Liver (tissue), 9 donors: Measurements from ENCODE around the gene CDPF1. TPM values are rescaled to one million over a fixed set of nuclear protein-coding genes. Genes with fewer than 3 reads are reported as not detected.

Experiments
- DNase-seq: peaks from one replicate; pipeline ENCODE4 v3.0.0-alpha.2; 2017; ENCODE audit warnings: low spot score
- H3K27ac ChIP-seq, 2 donors: one replicate each; pipeline ENCODE4 v1.7.0; 2013; ENCODE audit warnings: inconsistent platforms in 2 of 2, low read length in 2 of 2, control low read depth in 1 of 2, low read depth in 1 of 2, mild to moderate bottlenecking in 1 of 2
- H3K27me3 ChIP-seq, 4 donors: one replicate each; pipeline versions ENCODE4 v1.6.1 to v1.7.0; 2013; ENCODE audit warnings: low read length in 3 of 4, inconsistent platforms in 1 of 4, mild to moderate bottlenecking in 1 of 4, moderate library complexity in 1 of 4; ENCODE audit not compliant: control insufficient read depth in 4 of 4, insufficient read depth in 4 of 4
- H3K36me3 ChIP-seq, 4 donors: one replicate each; pipeline versions ENCODE4 v1.6.1 to v1.7.0; 2013; ENCODE audit warnings: low read length in 3 of 4, mild to moderate bottlenecking in 3 of 4, low read depth in 1 of 4, moderate library complexity in 1 of 4; ENCODE audit not compliant: control insufficient read depth in 4 of 4, insufficient read depth in 3 of 4
- H3K4me1 ChIP-seq, 4 donors: one replicate each; pipeline versions ENCODE4 v1.6.1 to v1.7.0; 2013; ENCODE audit warnings: low read length in 3 of 4, mild to moderate bottlenecking in 3 of 4, moderate library complexity in 1 of 4; ENCODE audit not compliant: control insufficient read depth in 4 of 4, insufficient read depth in 4 of 4
- H3K4me3 ChIP-seq, 3 donors: one replicate each; pipeline versions ENCODE4 v1.6.1 to v1.7.0; 2013; ENCODE audit warnings: low read length in 3 of 3, control low read depth in 1 of 3, low read depth in 1 of 3, mild to moderate bottlenecking in 1 of 3
- H3K9ac ChIP-seq, 2 donors: one replicate each; pipeline ENCODE4 v1.7.0; 2013; ENCODE audit warnings: low read length in 2 of 2, mild to moderate bottlenecking in 2 of 2, moderate library complexity in 2 of 2, control low read depth in 1 of 2, low read depth in 1 of 2
- H3K9me3 ChIP-seq, 4 donors: one replicate each; pipeline versions ENCODE4 v1.6.1 to v1.7.0; 2013; ENCODE audit warnings: low read length in 3 of 4; ENCODE audit not compliant: control insufficient read depth in 4 of 4
- EGR1 ChIP-seq, 2 donors: IDR thresholded peaks; 2 replicates each; pipeline ENCODE4 v1.6.1; 2016 to 2018; ENCODE audit warnings: antibody characterized with exemption in 2 of 2, low read depth in 2 of 2
- FOXA1 ChIP-seq: IDR thresholded peaks from 2 replicates; pipeline ENCODE4 v1.6.1; 2016; ENCODE audit warnings: antibody characterized with exemption
- GABPA ChIP-seq, 2 donors: IDR thresholded peaks in 1 of 2; conservative IDR thresholded peaks in 1 of 2; 2 replicates each; pipeline ENCODE4 v1.6.1; 2016; ENCODE audit warnings: antibody characterized with exemption in 2 of 2, mild to moderate bottlenecking in 1 of 2, moderate library complexity in 1 of 2
- JUND ChIP-seq, 2 donors: IDR thresholded peaks; 2 replicates each; pipeline ENCODE4 v1.6.1; 2016; ENCODE audit warnings: antibody characterized with exemption in 2 of 2
- NR2F2 ChIP-seq: IDR thresholded peaks from 2 replicates; pipeline ENCODE4 v1.6.1; 2016; ENCODE audit warnings: antibody characterized with exemption
- SP1 ChIP-seq: IDR thresholded peaks from 2 replicates; pipeline ENCODE4 v1.6.1; 2018; ENCODE audit warnings: antibody characterized with exemption, mild to moderate bottlenecking
- TAF1 ChIP-seq: conservative IDR thresholded peaks from 2 replicates; pipeline ENCODE4 v1.6.1; 2016; ENCODE audit warnings: antibody characterized with exemption, mild to moderate bottlenecking
- YY1 ChIP-seq: IDR thresholded peaks from 2 replicates; pipeline ENCODE4 v1.6.1; 2016; ENCODE audit warnings: antibody characterized with exemption, mild to moderate bottlenecking
- WGBS: extraction: QIAGEN DNeasy Blood & Tissue Kit; methylation state at CpG from one replicate; pipeline ENCODE4 v1.1.7; 2013; 5-methylcytosine and 5-hydroxymethylcytosine counted together
- polyA plus RNA-seq, 2 donors: library from polyadenylated mRNA; stranded (reverse) in 1 of 2; unstranded in 1 of 2; fragments of 200-250 nt in 1 of 2; fragments of >200 nt in 1 of 2; fragmentation: Nextera tagmentation in 1 of 2; extraction: Ambion mirVana in 1 of 2; gene quantifications; one replicate each; pipeline versions ENCODE4 v1.2.1 to v1.2.3, GENCODE V29; 2013 to 2015
- total RNA-seq, 2 donors: library from RNA; depleted of rRNA; stranded (reverse); fragments of >200 nt; gene quantifications; one replicate each; pipeline ENCODE4 v1.2.3, GENCODE V29; 2014
- TF ChIP-seq, protein P1 (sequence below): IDR thresholded peaks from 2 replicates; pipeline ENCODE4 v1.6.1; 2016; ENCODE audit warnings: antibody characterized with exemption, mild to moderate bottlenecking
- TF ChIP-seq, protein P2 (sequence below): fragments of 150-350 bp; IDR thresholded peaks from 2 replicates; pipeline ENCODE4 v1.5.1; 2017; ENCODE audit warnings: improper control_type of control experiment, low read depth, low read length; ENCODE audit not compliant: missing input control
- TF ChIP-seq, protein P3 (sequence below): IDR thresholded peaks from 2 replicates; pipeline ENCODE4 v1.6.1; 2016; ENCODE audit warnings: antibody characterized with exemption
- TF ChIP-seq, protein P4 (sequence below): IDR thresholded peaks from 2 replicates; pipeline ENCODE4 v1.6.1; 2016; ENCODE audit warnings: antibody characterized with exemption
- donor health status: healthy.
- donor health status: healthy.
- donor health status: healthy.
- donor health status: healthy.
- donor health status: healthy.

The CDPF1 gene
- total and polyA plus RNA-seq, 4 donors: 3.9 to 6.6 (median 5.3) TPM

DNA sequence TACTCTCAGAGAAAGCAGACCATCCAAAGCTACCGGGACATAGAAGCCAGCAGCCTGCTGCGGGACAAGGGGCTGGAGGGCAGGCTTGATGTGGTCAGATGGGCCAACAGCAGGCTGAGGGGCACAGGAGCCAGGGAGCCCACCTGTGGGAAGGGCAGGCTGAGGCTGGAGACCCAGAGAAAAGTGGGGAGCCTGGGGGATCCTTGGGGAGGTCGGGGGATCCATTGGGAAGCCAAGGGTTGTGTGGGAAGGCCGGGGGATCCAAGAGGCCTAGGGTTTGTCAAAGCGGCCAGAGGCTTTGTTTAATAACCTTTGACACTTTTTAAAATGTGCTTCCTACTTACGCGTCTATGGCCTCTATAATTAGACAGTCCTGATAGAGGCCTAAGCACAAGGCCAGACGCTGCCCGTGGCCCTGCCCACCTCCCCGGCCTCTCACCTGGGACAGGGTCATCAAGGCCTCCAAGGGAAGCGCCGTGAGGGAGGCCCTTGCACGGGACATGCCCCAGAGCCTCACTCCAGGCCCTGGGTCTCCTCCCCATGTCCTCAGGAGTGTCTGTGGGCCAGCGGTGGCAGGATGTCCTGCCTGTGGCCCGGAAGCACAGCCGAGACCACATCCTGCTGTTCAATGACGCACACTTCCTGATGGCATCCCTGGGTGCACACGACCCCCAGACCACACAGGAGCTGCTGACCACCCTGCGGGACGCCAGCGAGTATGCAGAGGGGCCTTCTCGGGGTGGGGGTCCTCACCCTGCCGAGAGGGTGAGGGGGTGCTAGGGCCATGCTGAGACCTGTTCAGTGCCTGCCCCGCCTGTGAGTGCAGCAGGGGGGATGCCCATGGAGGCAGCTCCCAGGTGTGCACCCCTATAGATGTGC lies 38.0 kb upstream of the CDPF1 start:
- no peaks in the 10 kb centered on the region for H3K27me3 ChIP-seq
- H3K4me3 ChIP-seq: no peak overlapping the region
- H3K36me3 ChIP-seq: peaks cover 40 to 88% (median 73%) of the 10 kb centered on the region in 4 donors
- H3K27ac ChIP-seq: peak overlapping the region; percentile 13 to 39
- no peak for DNase-seq
- H3K9me3 ChIP-seq: no peaks in the 10 kb centered on the region
- H3K4me1 ChIP-seq: peaks cover 0 to 4% (median 2%) of the 10 kb centered on the region in 4 donors
- 79% methylated on average over 24 of the region's 24 CpGs for WGBS
- TF ChIP-seq NR2F2: peak; percentile 59
- TF ChIP-seq, protein P1, sequence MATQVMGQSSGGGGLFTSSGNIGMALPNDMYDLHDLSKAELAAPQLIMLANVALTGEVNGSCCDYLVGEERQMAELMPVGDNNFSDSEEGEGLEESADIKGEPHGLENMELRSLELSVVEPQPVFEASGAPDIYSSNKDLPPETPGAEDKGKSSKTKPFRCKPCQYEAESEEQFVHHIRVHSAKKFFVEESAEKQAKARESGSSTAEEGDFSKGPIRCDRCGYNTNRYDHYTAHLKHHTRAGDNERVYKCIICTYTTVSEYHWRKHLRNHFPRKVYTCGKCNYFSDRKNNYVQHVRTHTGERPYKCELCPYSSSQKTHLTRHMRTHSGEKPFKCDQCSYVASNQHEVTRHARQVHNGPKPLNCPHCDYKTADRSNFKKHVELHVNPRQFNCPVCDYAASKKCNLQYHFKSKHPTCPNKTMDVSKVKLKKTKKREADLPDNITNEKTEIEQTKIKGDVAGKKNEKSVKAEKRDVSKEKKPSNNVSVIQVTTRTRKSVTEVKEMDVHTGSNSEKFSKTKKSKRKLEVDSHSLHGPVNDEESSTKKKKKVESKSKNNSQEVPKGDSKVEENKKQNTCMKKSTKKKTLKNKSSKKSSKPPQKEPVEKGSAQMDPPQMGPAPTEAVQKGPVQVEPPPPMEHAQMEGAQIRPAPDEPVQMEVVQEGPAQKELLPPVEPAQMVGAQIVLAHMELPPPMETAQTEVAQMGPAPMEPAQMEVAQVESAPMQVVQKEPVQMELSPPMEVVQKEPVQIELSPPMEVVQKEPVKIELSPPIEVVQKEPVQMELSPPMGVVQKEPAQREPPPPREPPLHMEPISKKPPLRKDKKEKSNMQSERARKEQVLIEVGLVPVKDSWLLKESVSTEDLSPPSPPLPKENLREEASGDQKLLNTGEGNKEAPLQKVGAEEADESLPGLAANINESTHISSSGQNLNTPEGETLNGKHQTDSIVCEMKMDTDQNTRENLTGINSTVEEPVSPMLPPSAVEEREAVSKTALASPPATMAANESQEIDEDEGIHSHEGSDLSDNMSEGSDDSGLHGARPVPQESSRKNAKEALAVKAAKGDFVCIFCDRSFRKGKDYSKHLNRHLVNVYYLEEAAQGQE: no peak
- peak in 1 of 2 donors; percentile 43 for TF ChIP-seq GABPA (IDR thresholded peaks at IDR 0.05 in 1 of 2, conservative IDR thresholded peaks at IDR 0.05 in 1 of 2)
- no peak for TF ChIP-seq FOXA1
- peak; percentile 41 for TF ChIP-seq SP1
- TF ChIP-seq, protein P2, sequence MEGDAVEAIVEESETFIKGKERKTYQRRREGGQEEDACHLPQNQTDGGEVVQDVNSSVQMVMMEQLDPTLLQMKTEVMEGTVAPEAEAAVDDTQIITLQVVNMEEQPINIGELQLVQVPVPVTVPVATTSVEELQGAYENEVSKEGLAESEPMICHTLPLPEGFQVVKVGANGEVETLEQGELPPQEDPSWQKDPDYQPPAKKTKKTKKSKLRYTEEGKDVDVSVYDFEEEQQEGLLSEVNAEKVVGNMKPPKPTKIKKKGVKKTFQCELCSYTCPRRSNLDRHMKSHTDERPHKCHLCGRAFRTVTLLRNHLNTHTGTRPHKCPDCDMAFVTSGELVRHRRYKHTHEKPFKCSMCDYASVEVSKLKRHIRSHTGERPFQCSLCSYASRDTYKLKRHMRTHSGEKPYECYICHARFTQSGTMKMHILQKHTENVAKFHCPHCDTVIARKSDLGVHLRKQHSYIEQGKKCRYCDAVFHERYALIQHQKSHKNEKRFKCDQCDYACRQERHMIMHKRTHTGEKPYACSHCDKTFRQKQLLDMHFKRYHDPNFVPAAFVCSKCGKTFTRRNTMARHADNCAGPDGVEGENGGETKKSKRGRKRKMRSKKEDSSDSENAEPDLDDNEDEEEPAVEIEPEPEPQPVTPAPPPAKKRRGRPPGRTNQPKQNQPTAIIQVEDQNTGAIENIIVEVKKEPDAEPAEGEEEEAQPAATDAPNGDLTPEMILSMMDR: no peak
- no peak overlapping the region for H3K9ac ChIP-seq

DNA sequence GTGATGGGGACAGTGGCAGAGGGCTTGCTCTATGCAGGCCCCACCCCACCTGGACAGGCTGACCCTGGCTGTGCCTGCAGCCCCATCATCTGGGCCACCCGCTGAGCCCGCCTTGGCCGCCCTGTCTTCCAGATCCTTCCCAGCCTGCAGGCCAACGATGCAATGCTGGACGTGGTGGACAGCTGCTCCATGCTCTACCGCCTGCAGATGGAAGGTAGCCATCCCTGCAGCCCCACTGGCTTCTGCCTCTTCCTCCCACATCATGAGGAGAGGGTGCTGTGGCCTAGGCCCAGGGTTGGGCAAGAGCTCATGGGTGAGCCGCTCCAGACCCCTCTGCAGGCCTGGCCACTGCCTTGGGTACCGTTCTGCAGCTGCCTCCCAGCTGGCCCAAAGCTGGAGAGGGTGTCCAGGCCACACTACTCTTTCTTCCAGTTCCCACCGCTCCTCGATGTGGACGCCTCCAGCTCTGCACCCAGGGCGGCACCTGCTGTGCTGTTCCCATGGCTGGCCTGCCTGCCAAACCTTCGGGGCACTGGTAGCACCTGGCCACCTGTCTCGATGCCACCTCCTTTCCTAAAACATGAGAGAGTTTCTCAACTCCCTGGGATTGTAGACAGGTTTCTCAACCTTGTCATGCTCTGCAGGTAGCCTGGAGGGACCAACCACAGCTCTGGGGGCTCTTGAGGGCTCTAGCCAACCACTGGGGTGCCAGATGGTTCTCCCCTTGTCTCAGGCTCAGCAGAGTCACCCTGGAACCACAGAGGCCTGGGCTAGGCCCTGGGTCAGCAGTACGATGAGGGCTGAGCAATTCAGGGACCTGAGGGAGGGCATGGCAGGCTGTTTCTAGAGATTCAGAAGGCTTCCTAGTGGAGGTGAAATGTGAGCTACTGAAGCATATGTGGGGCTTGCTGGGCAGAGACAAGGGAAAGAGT lies 37.1 kb upstream of the CDPF1 start:
- 95% methylated on average over 15 of the region's 15 CpGs for WGBS
- no peak for TF ChIP-seq TAF1
- H3K9me3 ChIP-seq: no peaks in the 10 kb centered on the region
- H3K27me3 ChIP-seq: no peaks in the 10 kb centered on the region
- peaks cover 0 to 4% (median 2%) of the 10 kb centered on the region in 4 donors for H3K4me1 ChIP-seq
- H3K27ac ChIP-seq: peak overlapping the region; percentile 13 to 39
- peaks cover 39 to 88% (median 71%) of the 10 kb centered on the region in 4 donors for H3K36me3 ChIP-seq
- DNase-seq: no peak
- no peak overlapping the region for H3K9ac ChIP-seq
- no peak overlapping the region for H3K4me3 ChIP-seq

DNA sequence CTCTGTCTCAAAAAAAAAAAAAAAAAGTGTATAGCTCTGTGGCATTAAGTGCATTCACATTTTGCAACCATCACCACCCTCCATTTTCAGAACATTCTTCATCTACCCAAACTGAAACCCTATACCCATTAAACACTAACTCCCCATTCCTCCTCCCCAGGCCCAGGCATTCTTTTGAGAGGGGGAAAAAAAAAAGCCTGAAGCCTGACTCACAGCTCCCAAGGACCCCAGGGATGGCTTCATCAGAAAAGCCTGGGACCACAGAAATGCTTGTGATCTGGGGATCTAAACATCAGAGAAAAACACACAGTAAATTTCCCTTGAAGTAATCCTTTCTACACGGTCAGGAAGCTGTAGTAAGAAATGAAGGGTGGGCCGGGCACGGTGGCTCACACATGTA lies 35.9 kb upstream of the CDPF1 start:
- Histone ChIP-seq H3K36me3 (peaks cover 42 to 94% (median 76%) of the 10 kb centered on the region in 4 donors), H3K4me1 (peaks cover 0 to 4% (median 2%) of the 10 kb centered on the region in 4 donors), H3K27me3 (no peaks in the 10 kb centered on the region), H3K4me3 (no peak overlapping the region), H3K27ac (no peak overlapping the region), H3K9me3 (no peaks in the 10 kb centered on the region), H3K9ac (no peak overlapping the region)
- TF ChIP-seq YY1: no peak
- TF ChIP-seq NR2F2: no peak
- TF ChIP-seq, protein P2: no peak
- TF ChIP-seq JUND (IDR thresholded peaks at IDR 0.05): no peak
- TF ChIP-seq, protein P3, sequence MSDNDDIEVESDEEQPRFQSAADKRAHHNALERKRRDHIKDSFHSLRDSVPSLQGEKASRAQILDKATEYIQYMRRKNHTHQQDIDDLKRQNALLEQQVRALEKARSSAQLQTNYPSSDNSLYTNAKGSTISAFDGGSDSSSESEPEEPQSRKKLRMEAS: no peak
- TF ChIP-seq EGR1 (IDR thresholded peaks at IDR 0.05; ENCODE audit: low read depth in 2 of 2): no peak
- TF ChIP-seq, protein P4, sequence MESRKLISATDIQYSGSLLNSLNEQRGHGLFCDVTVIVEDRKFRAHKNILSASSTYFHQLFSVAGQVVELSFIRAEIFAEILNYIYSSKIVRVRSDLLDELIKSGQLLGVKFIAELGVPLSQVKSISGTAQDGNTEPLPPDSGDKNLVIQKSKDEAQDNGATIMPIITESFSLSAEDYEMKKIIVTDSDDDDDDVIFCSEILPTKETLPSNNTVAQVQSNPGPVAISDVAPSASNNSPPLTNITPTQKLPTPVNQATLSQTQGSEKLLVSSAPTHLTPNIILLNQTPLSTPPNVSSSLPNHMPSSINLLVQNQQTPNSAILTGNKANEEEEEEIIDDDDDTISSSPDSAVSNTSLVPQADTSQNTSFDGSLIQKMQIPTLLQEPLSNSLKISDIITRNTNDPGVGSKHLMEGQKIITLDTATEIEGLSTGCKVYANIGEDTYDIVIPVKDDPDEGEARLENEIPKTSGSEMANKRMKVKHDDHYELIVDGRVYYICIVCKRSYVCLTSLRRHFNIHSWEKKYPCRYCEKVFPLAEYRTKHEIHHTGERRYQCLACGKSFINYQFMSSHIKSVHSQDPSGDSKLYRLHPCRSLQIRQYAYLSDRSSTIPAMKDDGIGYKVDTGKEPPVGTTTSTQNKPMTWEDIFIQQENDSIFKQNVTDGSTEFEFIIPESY: no peak
- DNase-seq: no peak
- WGBS: 99% methylated on average over 3 of the region's 3 CpGs
